Neuron (in vitro differentiated cells): ENCODE results near the gene C6orf163.
A peak's percentile ranks its signal among the peaks of the same experiment; 100 is the strongest.
"Not testable (repeated sequence)": the region's sequence is repeated elsewhere in the genome, so short reads cannot be mapped to it uniquely, and the experiment has no call there.

Experiments
- H2AFZ ChIP-seq: one replicate; pipeline ENCODE4 v1.6.1; 2013; ENCODE audit warnings: low read depth, mild to moderate bottlenecking, inconsistent platforms, low read length, moderate library complexity
- H3K27me3 ChIP-seq: one replicate; pipeline ENCODE4 v1.6.1; 2013; ENCODE audit warnings: low read length; ENCODE audit not compliant: insufficient read depth
- H3K36me3 ChIP-seq: one replicate; pipeline ENCODE4 v1.6.1; 2013; ENCODE audit warnings: low read length; ENCODE audit not compliant: insufficient read depth
- H3K4me1 ChIP-seq: one replicate; pipeline ENCODE4 v1.6.1; 2013; ENCODE audit warnings: low read length; ENCODE audit not compliant: insufficient read depth
- H3K4me3 ChIP-seq: 2 replicates; pipeline ENCODE4 v1.5.1; 2013; ENCODE audit warnings: mild to moderate bottlenecking, low read length, moderate library complexity
- H3K9me3 ChIP-seq: one replicate; pipeline ENCODE4 v1.6.1; 2013; ENCODE audit warnings: low read length

C6orf163 gene

DNA sequence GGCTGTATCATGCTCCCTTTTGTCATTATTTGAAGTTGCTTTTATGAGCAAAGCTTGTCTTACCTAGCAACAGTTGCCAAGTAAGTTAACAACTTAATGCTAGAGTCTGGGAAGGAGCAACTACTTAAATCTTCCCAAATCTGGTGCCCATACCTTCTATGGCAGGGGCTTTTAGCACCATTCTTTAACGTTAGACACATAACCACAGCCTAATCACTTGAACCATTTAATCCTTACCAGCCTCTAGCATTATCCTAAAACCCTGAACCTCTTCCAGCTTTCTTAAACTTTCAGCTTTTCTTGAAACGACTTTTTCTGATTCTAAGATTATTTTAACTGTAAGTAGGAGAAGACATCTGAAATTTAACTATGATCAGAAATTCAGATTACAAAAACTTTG is at the start of gene C6orf163:
C6orf163 (plus strand) TSS at position 83 of the 400 bp plus-strand sequence; CDS start at position 370, 287 bp downstream.
- Histone ChIP-seq H3K4me1 (no peaks in the 10 kb centered on the region), H3K9me3 (no peaks in the 10 kb centered on the region), H2AFZ (no peak within 1 kb of the TSS), H3K36me3 (peaks cover 8% of the 10 kb centered on the region), H3K4me3 (no peak within 1 kb of the TSS), H3K27me3 (no peaks in the 10 kb centered on the region)

DNA sequence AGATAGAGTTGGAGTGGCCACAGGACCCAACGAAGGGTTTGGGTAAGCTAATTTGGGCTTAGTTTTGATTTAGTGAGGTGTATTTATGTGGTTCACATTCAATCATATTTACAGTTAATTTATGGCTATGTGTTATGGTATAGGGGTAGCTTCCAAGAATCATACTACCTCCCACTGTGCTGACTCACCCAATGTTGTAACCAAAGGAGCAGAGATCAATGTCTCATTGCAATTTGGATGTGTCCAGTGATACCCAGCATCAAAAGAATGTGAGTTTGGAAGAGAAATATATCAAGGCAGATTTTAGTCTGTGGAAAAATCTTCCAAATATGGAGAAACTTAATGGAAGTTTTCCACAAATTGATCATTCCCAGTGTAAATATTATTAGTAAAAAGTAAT is 47.5 kb upstream of the C6orf163 start:
- no peaks in the 10 kb centered on the region for H3K27me3 ChIP-seq
- H3K4me3 ChIP-seq, result no peak overlapping the region
- peaks cover 7% of the 10 kb centered on the region for H3K4me1 ChIP-seq
- no peaks in the 10 kb centered on the region for H3K9me3 ChIP-seq
- no peak overlapping the region for H2AFZ ChIP-seq
- no peaks in the 10 kb centered on the region for H3K36me3 ChIP-seq

DNA sequence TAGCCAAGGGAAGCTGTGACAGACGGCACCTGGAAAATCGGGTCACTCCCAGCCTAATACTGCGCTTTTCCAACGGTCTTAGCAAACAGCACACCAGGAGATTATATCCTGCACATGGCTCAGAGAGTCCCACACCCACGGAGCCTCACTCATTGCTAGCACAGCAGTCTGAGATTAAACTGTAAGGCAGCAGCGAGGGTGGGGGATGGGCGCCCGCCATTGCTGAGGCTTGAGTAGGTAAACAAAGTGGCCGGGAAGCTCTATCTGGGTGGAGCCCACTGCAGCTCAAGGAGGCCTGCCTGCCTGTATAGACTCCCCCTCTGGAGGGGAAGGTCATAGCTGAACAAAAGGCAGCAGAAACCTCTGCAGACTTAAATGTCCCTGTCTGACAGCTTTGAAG is 43.3 kb upstream of the C6orf163 start:
- H2AFZ ChIP-seq, H3K36me3 ChIP-seq, H3K27me3 ChIP-seq, H3K4me1 ChIP-seq, H3K9me3 ChIP-seq, H3K4me3 ChIP-seq: not testable (repeated sequence)

GRCh38 chr6:87308970-87309369 is 35.6 kb upstream of the C6orf163 start:
- Histone ChIP-seq H3K4me3 (no peak overlapping the region), H2AFZ (no peak overlapping the region), H3K27me3 (no peaks in the 10 kb centered on the region), H3K9me3 (no peaks in the 10 kb centered on the region), H3K4me1 (no peaks in the 10 kb centered on the region), H3K36me3 (no peaks in the 10 kb centered on the region)

DNA sequence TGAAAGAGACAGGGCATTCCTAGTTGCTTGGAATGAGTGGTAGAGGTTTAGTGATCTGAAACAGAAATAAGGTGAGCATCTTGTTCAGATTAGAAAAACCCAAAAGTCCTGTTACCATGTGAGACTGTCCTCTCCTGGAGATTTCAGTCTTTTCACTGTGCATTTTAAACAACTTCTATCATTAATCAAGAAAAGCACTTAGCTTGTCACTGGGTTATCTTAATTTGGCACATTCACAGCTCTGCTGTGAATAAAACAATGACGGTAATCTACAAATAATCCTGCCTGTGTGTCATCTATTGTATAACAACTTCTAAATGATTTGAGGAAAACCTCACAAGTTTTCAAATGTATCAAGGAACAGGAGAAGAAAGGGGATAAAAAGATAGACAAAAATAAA is 31.8 kb upstream of the C6orf163 start:
- Histone ChIP-seq H3K27me3 (no peaks in the 10 kb centered on the region), H3K9me3 (no peaks in the 10 kb centered on the region), H3K36me3 (no peaks in the 10 kb centered on the region), H3K4me3 (no peak overlapping the region), H2AFZ (no peak overlapping the region), H3K4me1 (no peaks in the 10 kb centered on the region)

- no peaks in the 10 kb centered on the region for H3K9me3 ChIP-seq
- no peaks in the 10 kb centered on the region for H3K4me1 ChIP-seq
- no peak overlapping the region for H3K4me3 ChIP-seq
- no peaks in the 10 kb centered on the region for H3K27me3 ChIP-seq
- H2AFZ ChIP-seq, result no peak overlapping the region
- H3K36me3 ChIP-seq, result no peaks in the 10 kb centered on the region
These were observed 29.5 kb upstream of the C6orf163 start for GRCh38 chr6:87315071-87315470.

DNA sequence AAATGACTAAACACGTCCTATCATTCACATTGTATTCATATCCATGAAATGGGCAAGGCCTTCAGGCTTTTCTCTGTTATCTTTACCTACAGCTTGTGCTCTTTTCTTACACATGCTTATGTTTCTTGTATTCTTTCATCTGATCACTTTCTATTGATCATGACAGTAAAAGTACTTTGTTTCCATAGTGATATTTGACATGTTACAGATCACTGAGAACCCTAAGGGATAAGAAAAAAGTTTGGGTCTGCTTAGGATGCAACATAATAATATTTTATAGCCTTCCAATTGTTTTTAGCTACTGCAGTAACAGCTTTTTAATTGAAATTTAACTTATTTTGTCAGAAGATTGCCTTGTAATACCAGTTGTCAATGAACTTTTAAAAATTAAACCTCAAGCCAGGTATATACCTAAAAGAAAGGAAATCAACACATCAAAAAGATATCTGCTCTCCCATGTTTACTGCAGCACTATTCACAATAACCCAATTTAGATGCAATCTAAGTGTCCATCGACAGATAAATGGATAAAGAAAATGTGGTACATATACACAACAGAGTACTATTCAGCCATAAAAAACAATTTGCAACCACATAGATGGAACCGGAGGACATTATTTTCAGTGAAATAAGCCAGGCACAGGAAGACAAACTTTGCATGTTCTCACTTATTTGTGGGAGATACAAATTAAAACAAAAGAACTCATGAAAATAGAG is 25.2 kb upstream of the C6orf163 start:
- no peak overlapping the region for H2AFZ ChIP-seq
- H3K27me3 ChIP-seq, result no peaks in the 10 kb centered on the region
- H3K9me3 ChIP-seq, result no peaks in the 10 kb centered on the region
- no peaks in the 10 kb centered on the region for H3K36me3 ChIP-seq
- H3K4me3 ChIP-seq, result no peak overlapping the region
- peaks cover 5% of the 10 kb centered on the region for H3K4me1 ChIP-seq

- Histone ChIP-seq H2AFZ (peak within 1 kb of the TSS; percentile 98), H3K4me3 (peak within 1 kb of the TSS; percentile 72), H3K36me3 (no peaks in the 10 kb centered on the region), H3K27me3 (no peaks in the 10 kb centered on the region), H3K9me3 (no peaks in the 10 kb centered on the region), H3K4me1 (peaks cover 5% of the 10 kb centered on the region)
These were observed 22.1 kb upstream of the C6orf163 start, which contains the start of gene SMIM8 for GRCh38 chr6:87322304-87323212. SMIM8 (plus strand) TSS chr6:87322588; CDS start chr6:87337032, 14,444 bp downstream.

DNA sequence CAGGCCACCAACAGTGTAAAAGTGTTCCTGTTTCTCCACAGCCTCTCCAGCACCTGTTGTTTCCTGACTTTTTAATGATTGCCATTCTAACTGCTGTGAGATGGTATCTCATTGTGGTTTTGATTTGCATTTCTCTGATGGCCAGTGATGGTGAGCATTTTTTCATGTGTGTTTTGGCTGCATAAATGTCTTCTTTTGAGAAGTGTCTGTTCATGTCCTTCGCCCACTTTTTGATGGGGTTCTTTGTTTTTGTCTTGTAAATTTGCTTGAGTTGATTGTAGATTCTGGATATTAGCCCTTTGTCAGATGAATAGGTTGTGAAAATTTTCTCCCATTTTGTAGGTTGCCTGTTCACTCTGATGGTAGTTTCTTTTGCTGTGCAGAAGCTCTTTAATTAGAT is 20.7 kb upstream of the C6orf163 start:
- not testable (repeated sequence) for H3K36me3 ChIP-seq, H2AFZ ChIP-seq, H3K4me3 ChIP-seq, H3K27me3 ChIP-seq, H3K4me1 ChIP-seq, H3K9me3 ChIP-seq

DNA sequence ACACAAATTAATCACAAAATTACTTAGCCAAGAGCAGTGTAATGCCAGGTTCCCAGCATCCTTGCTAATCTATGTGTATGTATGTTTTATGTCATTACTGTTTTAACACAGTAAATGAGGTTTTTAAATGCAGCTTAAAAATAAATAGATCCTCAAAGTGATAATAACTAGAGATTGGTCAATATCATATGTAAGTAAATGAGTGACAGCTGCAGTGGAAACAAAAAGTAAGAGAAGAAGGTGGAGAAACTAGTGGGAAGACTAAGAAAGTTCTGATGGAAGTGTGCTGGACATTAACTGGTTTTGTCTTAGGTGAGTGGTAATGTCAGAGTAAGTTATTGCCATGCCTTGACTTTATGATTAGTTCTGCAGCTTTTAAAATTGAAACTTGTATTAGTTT is 13.7 kb upstream of the C6orf163 start:
- H3K36me3 ChIP-seq, result no peaks in the 10 kb centered on the region
- no peak overlapping the region for H2AFZ ChIP-seq
- peaks cover 3% of the 10 kb centered on the region for H3K4me1 ChIP-seq
- H3K27me3 ChIP-seq, result no peaks in the 10 kb centered on the region
- H3K9me3 ChIP-seq, result peaks cover 2% of the 10 kb centered on the region
- no peak overlapping the region for H3K4me3 ChIP-seq

- Histone ChIP-seq H2AFZ (no peak overlapping the region), H3K9me3 (peaks cover 2% of the 10 kb centered on the region), H3K27me3 (no peaks in the 10 kb centered on the region), H3K4me3 (no peak overlapping the region), H3K36me3 (no peaks in the 10 kb centered on the region), H3K4me1 (peaks cover 3% of the 10 kb centered on the region)
These were observed 11.6 kb upstream of the C6orf163 start for GRCh38 chr6:87333033-87333432.

DNA sequence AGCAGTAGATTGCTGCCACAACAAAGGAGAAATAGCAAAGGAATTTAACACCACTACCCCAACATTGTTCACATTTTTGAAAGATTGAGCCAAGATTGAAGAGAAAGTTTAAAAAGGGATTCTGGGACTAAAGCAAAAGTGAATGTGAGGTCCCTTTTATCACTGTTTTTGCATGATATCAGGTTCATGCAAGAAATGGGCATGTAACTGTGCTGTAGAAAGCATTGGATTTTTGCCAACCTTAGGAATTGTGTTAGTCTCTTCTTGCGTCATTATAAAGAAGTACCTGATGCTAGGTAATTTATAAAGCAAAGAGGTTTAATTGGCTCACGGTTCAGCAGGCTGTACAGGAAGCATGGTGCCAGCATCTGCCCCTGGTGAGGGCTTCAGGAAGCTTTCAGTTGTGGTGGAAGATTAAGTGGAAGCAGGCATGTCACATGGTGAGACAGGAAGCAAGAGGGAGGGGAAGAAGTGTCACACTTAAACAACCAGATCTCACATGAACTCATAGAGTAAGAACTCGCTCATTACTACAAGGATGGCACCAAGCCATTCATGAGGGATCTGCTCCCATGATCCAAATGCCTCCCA is 10.9 kb upstream of the C6orf163 start:
- Histone ChIP-seq H3K27me3 (no peaks in the 10 kb centered on the region), H3K9me3 (peaks cover 2% of the 10 kb centered on the region), H2AFZ (no peak overlapping the region), H3K36me3 (no peaks in the 10 kb centered on the region), H3K4me3 (no peak overlapping the region), H3K4me1 (peaks cover 3% of the 10 kb centered on the region)

GRCh38 chr6:87334683-87335082 is 9.9 kb upstream of the C6orf163 start:
- Histone ChIP-seq H3K27me3 (no peaks in the 10 kb centered on the region), H3K4me1 (peaks cover 3% of the 10 kb centered on the region), H3K36me3 (no peaks in the 10 kb centered on the region), H3K4me3 (no peak overlapping the region), H3K9me3 (no peaks in the 10 kb centered on the region), H2AFZ (no peak overlapping the region)
